ENCODE measurements around the gene PCK1. TPM values are rescaled to one million over a fixed set of nuclear protein-coding genes. Genes with fewer than 3 reads are reported as not detected.

The PCK1 gene
- total and polyA plus RNA-seq, 2 donors from 2014 or later = 29.7 to 551 TPM

DNA sequence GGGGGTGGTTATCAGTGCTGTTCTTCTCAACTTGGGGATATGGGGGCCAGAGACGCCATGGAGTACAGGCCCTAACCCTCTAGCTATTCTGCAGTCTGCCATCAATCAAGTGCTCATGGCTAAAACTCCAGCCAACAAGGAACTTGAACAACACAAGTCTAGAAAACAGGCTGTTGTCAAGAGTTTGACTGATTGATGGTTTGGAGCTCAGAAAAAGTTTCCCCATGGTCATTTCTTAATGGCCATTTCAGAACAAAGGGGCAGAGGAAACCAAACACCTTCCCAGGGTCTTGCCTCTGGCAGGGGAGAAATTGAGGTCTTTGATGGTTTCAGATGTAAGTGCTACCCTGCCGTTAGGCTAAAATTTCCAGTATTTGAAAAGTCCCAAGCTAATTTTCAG is 15.1 kb downstream of the PCK1 start:
- H3K9ac ChIP-seq (ENCODE audit: low read length in 3 of 3) = no peak overlapping the region
- H3K36me3 ChIP-seq (ENCODE audit: control insufficient read depth in 2 of 3, insufficient read depth in 3 of 3, low read length in 3 of 3) = no peaks in the 10 kb centered on the region
- no peaks in the 10 kb centered on the region for H3K9me3 ChIP-seq (ENCODE audit: control insufficient read depth in 2 of 3, insufficient read depth in 1 of 3, low read length in 3 of 3)
- FAIRE-seq (no peak), DNase-seq (no peak)
- peaks cover 9 to 23% (median 22%) of the 10 kb centered on the region in 3 donors for H3K4me1 ChIP-seq (ENCODE audit: control insufficient read depth in 2 of 3, insufficient read depth in 2 of 3, low read depth in 1 of 3, low read length in 3 of 3)
- H3K27me3 ChIP-seq (ENCODE audit: control insufficient read depth, insufficient read depth, low read length) = no peaks in the 10 kb centered on the region
- no peak overlapping the region for H3K4me3 ChIP-seq (ENCODE audit: low read length in 3 of 3)
- intact Hi-C loops (cut with DNase I) = no loop called here
- no peak overlapping the region for H3K27ac ChIP-seq (ENCODE audit: low read depth in 2 of 2, low read length in 2 of 2)
- no peak for TF ChIP-seq CTCF (IDR thresholded peaks at IDR 0.05; ENCODE audit: borderline replicate concordance, extremely low read depth, insufficient read depth)

- Histone ChIP-seq H3K36me3 (ENCODE audit: control insufficient read depth in 2 of 3, insufficient read depth in 3 of 3, low read length in 3 of 3) (no peaks in the 10 kb centered on the region), H3K9me3 (ENCODE audit: control insufficient read depth in 2 of 3, insufficient read depth in 1 of 3, low read length in 3 of 3) (no peaks in the 10 kb centered on the region), H3K4me1 (ENCODE audit: control insufficient read depth in 2 of 3, insufficient read depth in 2 of 3, low read depth in 1 of 3, low read length in 3 of 3) (peaks cover 9 to 31% (median 29%) of the 10 kb centered on the region in 3 donors), H3K4me3 (ENCODE audit: low read length in 3 of 3) (no peak overlapping the region), H3K27me3 (ENCODE audit: control insufficient read depth, insufficient read depth, low read length) (no peaks in the 10 kb centered on the region), H3K27ac (ENCODE audit: low read depth in 2 of 2, low read length in 2 of 2) (peak overlapping the region in 1 of 2 donors; percentile 33), H3K9ac (ENCODE audit: low read length in 3 of 3) (no peak overlapping the region)
- no peak for FAIRE-seq
- intact Hi-C loops (cut with DNase I) = no loop called here
- TF ChIP-seq CTCF (IDR thresholded peaks at IDR 0.05; ENCODE audit: borderline replicate concordance, extremely low read depth, insufficient read depth) = no peak
- no peak for DNase-seq
These were observed 16.0 kb downstream of the PCK1 start for GRCh38 chr20:57576617-57577550.

- intact Hi-C loops (cut with DNase I) = no loop called here
- peak overlapping the region in 1 of 3 donors; percentile 29 for H3K9ac ChIP-seq (ENCODE audit: low read length in 3 of 3)
- no peak for TF ChIP-seq CTCF (IDR thresholded peaks at IDR 0.05; ENCODE audit: borderline replicate concordance, extremely low read depth, insufficient read depth)
These were observed 17.0 kb downstream of the PCK1 start for GRCh38 chr20:57577679-57578475.

More at GRCh38 chr20:57577679-57578475, 17.0 kb downstream of the PCK1 start:
- no peak for DNase-seq
- H3K27me3 ChIP-seq (ENCODE audit: control insufficient read depth, insufficient read depth, low read length) = no peaks in the 10 kb centered on the region
- FAIRE-seq = no peak
- H3K4me1 ChIP-seq (ENCODE audit: control insufficient read depth in 2 of 3, insufficient read depth in 2 of 3, low read depth in 1 of 3, low read length in 3 of 3) = peaks cover 9 to 39% (median 35%) of the 10 kb centered on the region in 3 donors
- no peaks in the 10 kb centered on the region for H3K9me3 ChIP-seq (ENCODE audit: control insufficient read depth in 2 of 3, insufficient read depth in 1 of 3, low read length in 3 of 3)
- no peak overlapping the region for H3K4me3 ChIP-seq (ENCODE audit: low read length in 3 of 3)
- peak overlapping the region; percentile 33 to 52 for H3K27ac ChIP-seq (ENCODE audit: low read depth in 2 of 2, low read length in 2 of 2)
- H3K36me3 ChIP-seq (ENCODE audit: control insufficient read depth in 2 of 3, insufficient read depth in 3 of 3, low read length in 3 of 3) = no peaks in the 10 kb centered on the region

Measured in kidney (tissue), 14 donors.